ENCODE data around the gene PDZD8. TPM values are rescaled to one million over a fixed set of nuclear protein-coding genes. Genes with fewer than 3 reads are reported as not detected.
"Not testable (repeated sequence)": the region's sequence is repeated elsewhere in the genome, so short reads cannot be mapped to it uniquely, and the experiment has no call there.

The PDZD8 gene
- total RNA-seq, 2 donors from 2014 or later, result 53.3 to 60.1 TPM

GRCh38 chr10:117239721-117240620 lies 135.3 kb downstream of the PDZD8 start:
- peak overlapping the region; percentile 51 for H3K4me3 Mint-ChIP-seq
- TF ChIP-seq CTCF (conservative IDR thresholded peaks at IDR 0.05), result no peak
- peaks cover 83% of the 10 kb centered on the region for H3K27me3 Mint-ChIP-seq (ENCODE audit: insufficient read depth)
- Histone ChIP-seq H3K4me3 (ENCODE audit: low read length) (no peak overlapping the region), H3K27me3 (ENCODE audit: control insufficient read depth, insufficient read depth, low read length, poor library complexity, severe bottlenecking) (peaks cover 76% of the 10 kb centered on the region), H3K4me1 (ENCODE audit: control insufficient read depth, insufficient read depth, low read length) (no peaks in the 10 kb centered on the region), H3K9ac (ENCODE audit: extremely low read depth, low read length, poor library complexity, severe bottlenecking) (no peak overlapping the region), H3K36me3 (ENCODE audit: control insufficient read depth, insufficient read depth, low read length) (no peaks in the 10 kb centered on the region), H3K9me3 (ENCODE audit: control insufficient read depth, low read length) (no peaks in the 10 kb centered on the region), H3K27ac (ENCODE audit: low read depth, low read length) (no peak overlapping the region)
- 57% methylated on average over 5 to 15 of the region's 15 CpGs for WGBS, 2 experiments (ENCODE audit: insufficient coverage in 1 of 2, insufficient read length in 1 of 2)
- no peaks in the 10 kb centered on the region for H3K4me1 Mint-ChIP-seq
- DNase-seq, result peak; percentile 87
- no peak overlapping the region for H3K27ac Mint-ChIP-seq
- H3K36me3 Mint-ChIP-seq (ENCODE audit: low read depth), result no peaks in the 10 kb centered on the region
- no peaks in the 10 kb centered on the region for H3K9me3 Mint-ChIP-seq

- H3K27me3 Mint-ChIP-seq (ENCODE audit: insufficient read depth), result peaks cover 74% of the 10 kb centered on the region
- 95 to 98% methylated on average over 4 to 8 of the region's 8 CpGs for WGBS, 2 experiments (ENCODE audit: insufficient coverage in 1 of 2, insufficient read length in 1 of 2)
- H3K36me3 ChIP-seq (ENCODE audit: control insufficient read depth, insufficient read depth, low read length), result no peaks in the 10 kb centered on the region
- H3K27ac ChIP-seq (ENCODE audit: low read depth, low read length), result no peak overlapping the region
- no peaks in the 10 kb centered on the region for H3K9me3 Mint-ChIP-seq
- H3K9me3 ChIP-seq (ENCODE audit: control insufficient read depth, low read length), result no peaks in the 10 kb centered on the region
- no peak overlapping the region for H3K9ac ChIP-seq (ENCODE audit: extremely low read depth, low read length, poor library complexity, severe bottlenecking)
- no peaks in the 10 kb centered on the region for H3K4me1 ChIP-seq (ENCODE audit: control insufficient read depth, insufficient read depth, low read length)
- no peak overlapping the region for H3K4me3 ChIP-seq (ENCODE audit: low read length)
- H3K4me1 Mint-ChIP-seq, result no peaks in the 10 kb centered on the region
- no peak for DNase-seq
- no peak overlapping the region for H3K4me3 Mint-ChIP-seq
- H3K27me3 ChIP-seq (ENCODE audit: control insufficient read depth, insufficient read depth, low read length, poor library complexity, severe bottlenecking), result peaks cover 68% of the 10 kb centered on the region
- H3K27ac Mint-ChIP-seq, result no peak overlapping the region
- no peak for TF ChIP-seq CTCF (conservative IDR thresholded peaks at IDR 0.05)
- H3K36me3 Mint-ChIP-seq (ENCODE audit: low read depth), result no peaks in the 10 kb centered on the region
Observed at GRCh38 chr10:117239051-117239450, 136.2 kb downstream of the PDZD8 start.

GRCh38 chr10:117237401-117237991 lies 137.7 kb downstream of the PDZD8 start:
- no peaks in the 10 kb centered on the region for H3K4me1 ChIP-seq (ENCODE audit: control insufficient read depth, insufficient read depth, low read length)
- H3K36me3 ChIP-seq (ENCODE audit: control insufficient read depth, insufficient read depth, low read length), result no peaks in the 10 kb centered on the region
- H3K27me3 ChIP-seq (ENCODE audit: control insufficient read depth, insufficient read depth, low read length, poor library complexity, severe bottlenecking), result peaks cover 58% of the 10 kb centered on the region
- 95% methylated on average over 5 of the region's 5 CpGs; no CpG with 5 or more reads in 1 of the 2 experiments for WGBS, 2 experiments (ENCODE audit: insufficient coverage in 1 of 2, insufficient read length in 1 of 2)
- no peaks in the 10 kb centered on the region for H3K36me3 Mint-ChIP-seq (ENCODE audit: low read depth)
- H3K9ac ChIP-seq (ENCODE audit: extremely low read depth, low read length, poor library complexity, severe bottlenecking), result no peak overlapping the region
- no peaks in the 10 kb centered on the region for H3K9me3 Mint-ChIP-seq
- no peak for TF ChIP-seq CTCF (conservative IDR thresholded peaks at IDR 0.05)
- DNase-seq, result no peak
- no peak overlapping the region for H3K27ac Mint-ChIP-seq
- H3K27me3 Mint-ChIP-seq (ENCODE audit: insufficient read depth), result peaks cover 62% of the 10 kb centered on the region
- no peaks in the 10 kb centered on the region for H3K4me1 Mint-ChIP-seq
- no peaks in the 10 kb centered on the region for H3K9me3 ChIP-seq (ENCODE audit: control insufficient read depth, low read length)
- no peak overlapping the region for H3K4me3 Mint-ChIP-seq
- no peak overlapping the region for H3K4me3 ChIP-seq (ENCODE audit: low read length)
- no peak overlapping the region for H3K27ac ChIP-seq (ENCODE audit: low read depth, low read length)

GRCh38 chr10:117230107-117230506 lies 145.1 kb downstream of the PDZD8 start:
- H3K36me3 Mint-ChIP-seq (ENCODE audit: low read depth); H3K9me3 Mint-ChIP-seq; H3K9me3 ChIP-seq (ENCODE audit: control insufficient read depth, low read length); H3K9ac ChIP-seq (ENCODE audit: extremely low read depth, low read length, poor library complexity, severe bottlenecking); H3K27ac Mint-ChIP-seq; H3K4me3 Mint-ChIP-seq; H3K4me1 ChIP-seq (ENCODE audit: control insufficient read depth, insufficient read depth, low read length); H3K36me3 ChIP-seq (ENCODE audit: control insufficient read depth, insufficient read depth, low read length); H3K4me1 Mint-ChIP-seq; H3K4me3 ChIP-seq (ENCODE audit: low read length); DNase-seq; H3K27ac ChIP-seq (ENCODE audit: low read depth, low read length): not testable (repeated sequence)
- peaks cover 37% of the 10 kb centered on the region for H3K27me3 Mint-ChIP-seq (ENCODE audit: insufficient read depth)
- 84 to 92% methylated on average over 3 to 4 of the region's 4 CpGs for WGBS, 2 experiments (ENCODE audit: insufficient coverage in 1 of 2, insufficient read length in 1 of 2)
- H3K27me3 ChIP-seq (ENCODE audit: control insufficient read depth, insufficient read depth, low read length, poor library complexity, severe bottlenecking), result peaks cover 25% of the 10 kb centered on the region

Data from endodermal cell (in vitro differentiated cells).